Raji (cell line): ENCODE results near the gene ELMO1.

ENCODE experiments used
- POLR2A ChIP-seq: IDR thresholded peaks from 2 replicates; pipeline ENCODE4 v1.6.1; 2011; ENCODE audit warnings: low read depth, low read length, control low read depth; ENCODE audit not compliant: insufficient read depth

Gene ELMO1

DNA sequence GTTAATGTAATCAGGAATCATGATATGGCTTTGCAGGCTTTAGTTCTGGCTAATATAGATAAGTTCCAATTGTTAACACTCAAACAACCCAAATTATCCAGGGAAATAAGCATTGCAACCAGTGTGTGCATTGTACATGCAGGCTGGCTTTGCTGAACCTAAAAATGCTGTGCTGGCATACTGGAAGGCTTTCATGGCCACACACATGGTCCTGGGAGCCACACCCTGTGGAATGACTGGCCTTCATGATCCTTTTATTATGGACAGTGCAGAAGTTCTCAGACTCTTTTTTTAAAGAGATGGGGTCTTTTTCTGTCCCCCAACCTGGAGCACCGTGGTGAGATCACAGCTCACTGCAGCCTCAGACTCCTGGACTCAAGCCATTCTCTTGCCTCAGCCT, 5.0 kb downstream of the ELMO1 start:
- TF ChIP-seq POLR2A: no peak

DNA sequence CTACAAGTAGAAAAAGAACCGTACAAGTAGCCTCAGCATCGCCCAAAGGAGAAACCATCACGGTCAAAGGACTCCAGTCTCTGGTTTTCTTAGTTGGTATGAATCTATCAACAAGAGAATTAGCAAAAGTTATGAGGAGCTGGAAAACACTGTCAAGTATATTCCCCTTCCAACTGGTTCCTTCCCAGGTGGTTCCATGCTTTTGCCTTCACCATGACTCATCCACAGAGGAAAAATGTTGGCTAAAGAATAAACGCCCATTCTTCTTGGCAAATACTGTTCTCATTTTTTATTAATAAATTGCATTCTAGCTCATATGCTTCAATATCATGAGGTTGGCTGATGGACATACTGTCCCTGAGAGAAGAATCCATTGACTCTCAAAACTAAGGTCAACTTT, 6.4 kb downstream of the ELMO1 start:
- TF ChIP-seq POLR2A: no peak

DNA sequence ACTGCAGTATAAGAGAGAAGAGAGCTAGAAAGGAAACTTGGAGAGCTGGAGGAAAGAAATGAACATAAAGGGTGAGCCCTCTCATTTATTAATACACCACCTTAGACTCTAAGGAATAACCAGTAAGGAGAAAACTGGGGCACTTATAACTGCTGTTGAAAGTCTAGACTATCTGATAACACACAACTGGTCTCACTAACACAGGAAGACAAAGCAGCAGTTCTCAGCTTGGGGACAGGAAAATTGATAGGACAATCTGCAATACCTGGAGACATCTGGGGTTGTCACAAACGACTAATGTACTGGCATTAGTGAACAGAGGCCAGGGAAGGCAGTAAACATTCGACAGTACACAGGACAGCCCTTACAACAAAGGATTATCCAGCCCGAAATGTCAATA, 6.8 kb downstream of the ELMO1 start:
- TF ChIP-seq POLR2A: no peak

DNA sequence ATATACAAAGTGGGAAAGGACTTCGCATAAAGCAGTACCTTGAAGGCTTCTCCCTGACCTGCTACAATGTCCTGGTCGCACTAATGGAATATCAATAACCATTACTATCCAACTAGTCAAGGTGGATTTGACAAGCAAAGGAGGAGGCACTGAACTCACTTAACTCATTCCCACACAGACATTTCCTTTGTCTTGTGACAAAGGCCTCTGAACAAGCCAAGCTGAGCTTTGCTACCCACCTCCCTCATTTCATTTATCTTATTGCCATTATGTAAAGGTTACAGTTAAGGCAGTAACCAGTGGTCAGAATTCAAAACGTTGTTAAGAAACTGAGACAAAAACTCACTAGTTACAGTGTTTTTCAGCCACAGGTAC, 7.3 kb downstream of the ELMO1 start:
- TF ChIP-seq POLR2A: no peak

DNA sequence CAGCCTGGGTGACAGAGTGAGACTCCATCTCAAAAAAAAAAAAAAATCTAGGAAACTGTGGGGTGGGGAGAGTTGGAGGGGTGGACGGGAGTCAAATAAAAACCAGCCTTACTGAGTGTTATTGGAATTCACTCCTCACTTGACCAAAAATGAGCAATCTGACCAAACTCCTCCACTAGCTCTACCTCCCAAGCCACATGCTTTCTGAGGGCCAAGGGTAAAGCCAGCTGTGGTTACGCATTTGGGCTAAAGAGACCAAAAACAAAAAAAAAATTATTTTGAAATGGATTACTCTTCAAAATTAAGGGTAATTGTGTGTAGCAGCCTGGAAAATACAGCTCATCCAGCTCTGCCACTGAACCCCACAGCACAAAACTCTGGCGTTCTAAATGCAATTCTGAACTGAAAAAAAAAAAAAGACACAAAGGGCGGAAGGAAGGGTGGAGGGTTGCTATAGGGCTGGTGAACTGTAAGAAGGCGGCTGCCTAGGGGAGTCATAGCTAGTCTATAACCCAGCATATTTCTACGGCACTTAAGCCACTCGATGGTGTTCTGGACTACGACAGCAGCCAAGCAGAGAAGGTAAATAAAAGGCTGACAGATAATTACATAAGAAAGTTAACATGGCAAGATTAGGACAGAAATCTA, 7.8 kb downstream of the ELMO1 start:
- no peak for TF ChIP-seq POLR2A

DNA sequence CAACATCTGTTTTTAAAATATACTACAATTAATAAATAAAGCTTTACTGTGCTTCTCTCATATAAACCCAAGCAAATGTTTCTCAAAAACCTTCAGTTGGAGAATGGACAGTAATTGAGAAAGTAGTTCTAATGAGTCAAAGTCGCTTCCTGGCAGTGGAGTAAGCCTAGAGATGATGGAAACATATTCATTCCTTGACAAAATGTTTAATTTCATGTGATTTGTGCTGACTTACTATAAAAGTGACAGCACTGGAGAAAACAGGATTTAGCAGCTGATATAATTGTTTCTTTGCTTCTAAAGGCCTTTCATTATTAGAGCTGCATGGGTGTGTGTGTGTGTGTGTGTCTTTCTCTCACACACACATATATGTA, 9.0 kb downstream of the ELMO1 start:
- TF ChIP-seq POLR2A: no peak

DNA sequence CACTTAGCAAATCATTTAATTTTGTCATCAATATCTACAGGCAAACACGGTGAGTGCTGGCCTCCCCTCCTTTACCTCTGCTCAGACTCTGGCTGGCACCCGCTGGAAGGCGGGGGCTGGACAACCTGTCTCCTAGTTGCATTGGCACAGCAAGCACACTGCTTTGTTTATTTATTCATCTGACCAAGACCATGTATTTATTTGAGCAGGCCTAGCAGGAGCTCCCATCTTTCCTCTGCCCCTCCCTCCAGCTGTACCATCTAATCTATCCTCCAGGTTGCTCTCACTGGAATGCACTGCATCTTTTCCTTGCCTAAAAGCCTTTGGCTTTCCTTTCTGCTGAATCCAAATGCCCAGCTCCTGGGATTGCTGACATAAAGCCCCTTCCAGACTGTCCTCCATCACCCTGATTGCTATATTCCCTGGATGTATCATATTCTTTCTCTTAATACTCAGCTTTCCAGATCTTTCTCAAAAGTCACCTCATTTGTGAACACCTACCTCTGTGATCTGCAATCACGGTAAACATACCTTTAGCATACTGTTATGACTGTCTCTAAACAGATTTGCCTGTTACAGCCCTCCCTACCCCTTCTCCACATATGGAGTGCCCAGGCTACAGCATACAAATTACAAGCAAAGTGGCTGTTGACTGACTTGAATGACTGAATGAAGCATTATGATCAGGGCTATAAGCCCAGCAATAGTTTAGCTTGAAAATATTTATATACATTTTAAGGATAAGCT, 9.6 kb downstream of the ELMO1 start:
- no peak for TF ChIP-seq POLR2A

DNA sequence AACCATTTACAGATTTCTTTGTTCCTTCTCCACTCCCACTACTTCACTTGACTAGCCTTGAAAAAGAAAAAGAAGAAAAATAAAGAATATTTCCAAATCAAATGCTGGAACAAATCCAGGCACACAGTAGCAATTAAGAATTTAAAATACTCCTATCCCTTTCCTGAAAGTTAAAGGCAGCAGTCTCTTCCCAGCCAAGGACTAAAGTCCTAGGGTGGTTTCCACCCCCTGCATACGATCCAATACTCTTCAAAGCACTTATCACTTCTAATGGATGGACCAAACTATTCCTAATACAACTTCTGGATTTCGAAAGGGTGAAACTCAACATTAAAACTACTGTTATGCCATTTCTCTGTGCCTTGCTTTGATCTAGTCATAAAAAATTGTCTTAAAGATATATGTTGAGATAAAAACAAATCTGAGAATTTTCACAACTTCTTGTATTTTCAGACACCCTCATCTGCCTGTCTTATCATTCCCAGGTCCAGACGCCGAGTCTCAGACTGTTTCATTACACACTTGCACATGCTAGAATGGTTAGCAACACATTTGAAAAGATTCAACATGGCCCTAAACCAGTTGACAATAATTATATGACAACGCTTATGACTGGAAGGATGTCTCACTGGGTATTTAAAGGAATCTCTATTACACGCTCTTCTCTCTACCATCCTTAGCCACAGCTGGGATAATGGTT, 13.4 kb downstream of the ELMO1 start:
- no peak for TF ChIP-seq POLR2A

DNA sequence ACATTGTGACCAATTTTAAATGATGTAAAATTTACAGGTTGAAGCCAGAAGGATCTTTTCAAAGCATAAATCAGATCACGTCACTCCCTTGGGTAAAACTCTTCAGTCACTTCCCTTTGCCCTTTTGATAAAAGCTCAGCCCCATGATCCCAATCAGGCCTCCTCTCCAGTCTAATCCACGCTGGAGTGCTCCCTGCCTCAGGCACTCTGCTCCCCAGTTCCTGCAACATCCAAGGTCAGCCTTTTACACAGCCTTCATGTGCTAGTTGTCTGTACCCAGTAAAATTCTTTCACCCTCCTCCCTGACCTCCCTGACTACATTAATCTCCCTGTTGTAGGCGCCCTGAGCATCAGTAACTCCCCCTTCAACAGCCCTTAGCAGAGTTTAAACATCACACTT, 14.1 kb downstream of the ELMO1 start:
- TF ChIP-seq POLR2A: no peak

DNA sequence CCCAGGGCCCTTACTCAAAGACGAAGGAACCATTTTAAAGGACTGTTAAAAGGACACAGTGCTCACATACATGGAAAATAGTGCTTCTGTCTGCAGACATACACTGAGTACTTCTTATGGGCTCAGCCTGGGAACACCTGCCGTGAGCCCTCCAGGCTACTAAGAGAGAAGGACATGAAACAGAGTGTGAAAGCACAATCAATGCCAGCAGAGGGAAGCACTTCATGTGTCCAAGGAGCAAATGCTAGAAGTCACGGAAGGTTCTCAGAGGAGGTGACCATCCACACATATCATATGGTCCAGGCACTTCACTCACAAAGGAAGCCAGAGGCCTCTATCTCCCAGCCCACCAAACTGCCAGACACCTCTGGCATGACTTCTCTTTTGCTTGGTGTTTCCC, 15.5 kb downstream of the ELMO1 start:
- no peak for TF ChIP-seq POLR2A

DNA sequence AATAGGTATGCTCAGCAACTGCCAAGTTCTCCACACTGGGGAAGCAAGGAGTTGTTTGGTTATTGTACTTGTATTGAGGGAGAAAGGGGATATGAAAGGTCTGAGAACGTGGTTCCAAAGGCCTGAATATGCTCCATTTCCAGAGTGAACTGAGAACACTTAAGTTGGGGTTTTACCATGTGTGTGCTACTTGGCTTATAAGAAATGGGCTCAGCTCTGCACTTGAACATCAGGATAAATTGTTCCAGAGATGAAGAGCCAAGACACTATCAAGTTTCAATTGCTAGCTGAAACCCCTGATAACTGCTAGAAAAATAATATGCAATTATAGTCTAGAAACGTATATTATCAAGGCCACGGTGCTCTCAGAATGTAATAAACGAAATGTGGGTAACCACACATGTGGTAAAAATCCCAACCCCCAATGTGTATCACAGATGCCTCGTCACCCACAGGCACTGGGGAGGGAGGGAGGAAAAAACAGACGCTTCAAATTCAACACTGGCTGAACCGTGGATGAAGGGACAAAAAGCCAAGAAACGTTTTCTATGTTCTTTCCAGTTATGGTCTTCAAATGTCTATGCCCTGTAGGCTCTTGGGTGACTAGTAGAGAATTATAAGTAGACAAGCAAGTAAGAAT, 16.3 kb downstream of the ELMO1 start:
- no peak for TF ChIP-seq POLR2A

DNA sequence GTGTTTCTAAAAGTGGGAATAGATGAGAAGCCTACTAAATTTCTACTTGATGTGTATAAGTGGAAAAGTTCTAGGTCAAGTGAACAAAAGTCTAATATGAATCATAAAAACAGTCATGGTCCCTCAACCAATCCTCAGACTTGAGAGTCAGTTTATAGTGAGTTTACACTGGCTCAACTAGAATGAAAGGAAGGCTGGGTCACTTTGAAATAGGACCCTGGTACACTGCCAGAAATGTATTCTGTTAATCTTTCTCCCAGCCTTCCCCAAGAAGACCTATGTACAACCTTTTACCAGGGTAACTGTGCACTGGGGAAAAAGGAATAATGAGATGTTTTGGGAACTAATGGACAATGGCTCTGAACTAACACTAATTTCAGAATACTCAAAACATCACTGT, 17.3 kb downstream of the ELMO1 start:
- no peak for TF ChIP-seq POLR2A

DNA sequence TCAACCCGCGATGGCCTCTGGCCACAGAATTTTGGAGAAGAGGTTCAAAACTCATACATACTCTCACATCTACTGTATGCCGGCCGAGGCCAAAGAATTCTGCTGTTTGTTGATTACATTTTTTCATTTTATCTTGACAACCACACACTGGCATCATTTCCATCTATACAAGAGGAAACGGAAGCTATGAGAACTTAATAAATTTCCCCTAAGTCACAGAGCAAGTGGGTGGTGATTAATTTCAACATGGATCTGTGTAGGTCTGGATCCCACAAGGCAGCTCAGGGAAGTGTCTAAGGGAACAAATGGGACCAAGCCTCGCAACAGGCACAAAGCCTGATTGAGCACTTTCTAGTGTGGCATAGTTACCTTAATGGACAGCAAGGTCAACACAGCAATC, 18.0 kb downstream of the ELMO1 start:
- TF ChIP-seq POLR2A: no peak

DNA sequence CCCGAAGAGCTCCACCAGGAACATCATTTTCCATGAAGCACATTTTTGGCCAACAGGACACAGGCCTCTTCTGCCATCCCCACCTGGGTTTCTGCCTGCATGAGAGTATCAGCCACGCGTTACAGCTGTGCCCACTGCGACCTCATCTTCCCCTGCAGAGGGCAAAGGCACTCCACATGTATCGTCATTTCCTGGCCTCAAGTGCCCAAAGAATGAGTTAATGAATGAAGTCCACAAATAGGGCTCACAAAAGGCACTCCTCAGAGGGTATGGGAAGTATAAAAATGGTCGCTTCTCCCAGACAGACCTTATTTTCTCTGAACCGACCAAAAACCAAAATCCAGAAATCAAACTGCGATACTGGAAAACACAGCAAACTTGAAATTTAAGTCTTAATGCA, 18.5 kb downstream of the ELMO1 start:
- TF ChIP-seq POLR2A: no peak

DNA sequence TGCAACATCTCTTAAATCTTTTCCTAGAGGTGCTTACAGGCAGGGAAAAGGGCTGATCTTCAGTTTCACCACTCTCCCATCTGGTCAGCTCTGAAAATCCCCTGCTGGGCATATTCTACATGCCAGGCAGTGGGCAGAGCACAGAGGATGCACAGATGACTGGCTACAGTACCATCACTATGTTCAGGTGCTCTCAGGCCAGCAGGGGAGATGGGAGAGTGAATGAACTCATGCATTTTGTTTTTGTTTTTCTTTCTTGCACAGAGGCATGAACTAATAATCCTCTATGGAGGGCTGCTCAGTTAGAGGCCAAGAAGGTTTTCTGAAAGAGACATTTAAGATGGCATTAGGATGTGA, 19.3 kb downstream of the ELMO1 start:
- TF ChIP-seq POLR2A: no peak
